Calu3 (cell line): Measurements from ENCODE around the gene MBL2. TPM values are rescaled to one million over a fixed set of nuclear protein-coding genes. Genes with fewer than 3 reads are reported as not detected.

Source experiments
- BruUV-seq: library from RNA; stranded (reverse); fragments of 400-500 nt; replicated peaks from 2 replicates; lab custom pipeline; 2021; lab: Mats Ljungman, UMichigan
- CTCF ChIA-PET: fragments of 300-600 bp; sonication (Branson Sonifier 250); formaldehyde crosslinking; loops from one replicate; lab custom pipeline; 2022; ENCODE audit warnings: antibody characterized with exemption; lab: Charles Lee
- DNase-seq: peaks from one replicate; pipeline ENCODE4 v3.0.0; 2022
- H3K27ac Mint-ChIP-seq: one replicate; pipeline ENCODE4 v1.8.0; 2022; ENCODE audit warnings: mixed read lengths; ENCODE audit not compliant: unreplicated experiment
- H3K27me3 Mint-ChIP-seq: one replicate; pipeline ENCODE4 v1.8.0; 2022; ENCODE audit warnings: mixed read lengths; ENCODE audit not compliant: unreplicated experiment
- H3K36me3 Mint-ChIP-seq: one replicate; pipeline ENCODE4 v1.8.0; 2022; ENCODE audit warnings: mild to moderate bottlenecking, moderate library complexity, mixed read lengths; ENCODE audit not compliant: insufficient read depth, unreplicated experiment
- H3K4me1 Mint-ChIP-seq: one replicate; pipeline ENCODE4 v1.8.0; 2022; ENCODE audit warnings: mild to moderate bottlenecking, low read depth, mixed read lengths; ENCODE audit not compliant: unreplicated experiment
- H3K4me3 Mint-ChIP-seq: one replicate; pipeline ENCODE4 v1.8.0; 2022; ENCODE audit warnings: mild to moderate bottlenecking, low read depth, moderate library complexity, mixed read lengths; ENCODE audit not compliant: unreplicated experiment
- H3K9me3 Mint-ChIP-seq: one replicate; pipeline ENCODE4 v1.8.0; 2022; ENCODE audit warnings: low read depth, mixed read lengths; ENCODE audit not compliant: unreplicated experiment
- intact Hi-C: fragments of 100-400 bp; cut with micrococcal nuclease; formaldehyde crosslinking; loops from one replicate; pipeline ENCODE4 v1.10.0; 2022; ENCODE audit not compliant: unreplicated experiment
- total RNA-seq: library from RNA; stranded (reverse); gene quantifications from 2 replicates; pipeline ENCODE4 v1.2.3, GENCODE V29; 2022
- TF ChIP-seq, protein P1 (sequence below): fragments of 200-600 bp; IDR thresholded peaks from one replicate; pipeline ENCODE4 v1.8.0; 2022; ENCODE audit warnings: antibody characterized with exemption; ENCODE audit not compliant: unreplicated experiment

MBL2 gene
- total RNA-seq, 1 experiment from 2014 or later, result not detected

DNA sequence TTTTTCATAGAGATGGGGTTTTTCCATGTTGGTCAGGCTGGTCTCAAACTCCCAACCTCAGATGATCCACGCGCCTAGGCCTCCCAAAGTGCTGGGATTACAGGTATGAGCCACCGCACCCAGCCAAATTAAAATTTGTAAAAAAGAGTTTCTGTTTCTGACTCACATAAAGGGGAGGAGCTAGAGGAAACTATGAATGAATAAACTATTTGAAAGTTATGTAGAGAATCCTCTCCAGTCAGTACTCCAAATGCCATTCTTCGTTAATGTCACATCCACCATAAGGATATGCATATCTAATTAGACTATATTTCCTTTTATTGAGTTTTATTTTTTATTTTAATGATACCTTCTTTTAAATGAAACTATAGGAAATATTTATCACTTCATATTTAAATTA, 52.6 kb downstream of the MBL2 start:
- BruUV-seq, result no TSS peak
- H3K9me3 Mint-ChIP-seq, result no peaks in the 10 kb centered on the region
- H3K4me1 Mint-ChIP-seq, result no peaks in the 10 kb centered on the region
- CTCF ChIA-PET, result no interaction called here
- no peak for DNase-seq
- no peaks in the 10 kb centered on the region for H3K36me3 Mint-ChIP-seq
- H3K27me3 Mint-ChIP-seq, result no peaks in the 10 kb centered on the region
- TF ChIP-seq, protein P1, sequence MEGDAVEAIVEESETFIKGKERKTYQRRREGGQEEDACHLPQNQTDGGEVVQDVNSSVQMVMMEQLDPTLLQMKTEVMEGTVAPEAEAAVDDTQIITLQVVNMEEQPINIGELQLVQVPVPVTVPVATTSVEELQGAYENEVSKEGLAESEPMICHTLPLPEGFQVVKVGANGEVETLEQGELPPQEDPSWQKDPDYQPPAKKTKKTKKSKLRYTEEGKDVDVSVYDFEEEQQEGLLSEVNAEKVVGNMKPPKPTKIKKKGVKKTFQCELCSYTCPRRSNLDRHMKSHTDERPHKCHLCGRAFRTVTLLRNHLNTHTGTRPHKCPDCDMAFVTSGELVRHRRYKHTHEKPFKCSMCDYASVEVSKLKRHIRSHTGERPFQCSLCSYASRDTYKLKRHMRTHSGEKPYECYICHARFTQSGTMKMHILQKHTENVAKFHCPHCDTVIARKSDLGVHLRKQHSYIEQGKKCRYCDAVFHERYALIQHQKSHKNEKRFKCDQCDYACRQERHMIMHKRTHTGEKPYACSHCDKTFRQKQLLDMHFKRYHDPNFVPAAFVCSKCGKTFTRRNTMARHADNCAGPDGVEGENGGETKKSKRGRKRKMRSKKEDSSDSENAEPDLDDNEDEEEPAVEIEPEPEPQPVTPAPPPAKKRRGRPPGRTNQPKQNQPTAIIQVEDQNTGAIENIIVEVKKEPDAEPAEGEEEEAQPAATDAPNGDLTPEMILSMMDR, result no peak
- intact Hi-C loops, result no loop called here
- H3K4me3 Mint-ChIP-seq, result no peak overlapping the region
- no peak overlapping the region for H3K27ac Mint-ChIP-seq
